GM18907 (cell line): ENCODE results near the gene ANP32E.

Source experiments
- ATAC-seq: cut with Tn5 transposase; IDR thresholded peaks from one replicate; pipeline ENCODE4 v1.9.1; 2021; ENCODE audit warnings: mild to moderate bottlenecking, moderate library complexity; ENCODE audit not compliant: unreplicated experiment

The ANP32E gene

DNA sequence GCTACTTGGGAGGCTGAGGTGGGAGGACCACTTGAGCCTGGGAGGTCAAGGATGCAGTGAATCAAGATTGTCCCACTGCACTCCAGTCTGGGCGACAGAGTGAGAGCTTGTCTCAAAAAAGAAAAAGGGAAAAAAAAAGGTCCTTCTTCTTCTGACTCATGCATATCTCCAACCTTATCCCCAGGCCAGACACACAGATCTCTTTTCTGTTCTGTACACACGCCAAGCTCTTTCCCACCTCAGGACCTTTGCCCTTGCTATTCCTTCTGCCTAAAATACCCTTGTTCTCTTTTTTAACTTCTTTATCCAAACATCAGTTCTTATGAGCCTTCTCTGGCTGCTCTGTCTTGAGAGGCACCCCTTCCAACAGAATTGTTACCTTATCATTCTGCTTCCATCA is 64.1 kb downstream of the ANP32E start:
- ATAC-seq: no peak

- ATAC-seq: peak; percentile 36
Observed at GRCh38 chr1:150168960-150169601, 66.8 kb downstream of the ANP32E start.
